HG02571 (cell line): ENCODE data around the gene ASIC2.

Experiments used
- ATAC-seq: cut with Tn5 transposase; IDR thresholded peaks from one replicate; pipeline ENCODE4 v1.9.1; 2021; ENCODE audit warnings: mild to moderate bottlenecking, moderate library complexity; ENCODE audit not compliant: unreplicated experiment

The ASIC2 gene

GRCh38 chr17:33166472-33166871, 126.6 kb downstream of the ASIC2 start:
- no peak for ATAC-seq

GRCh38 chr17:33164169-33164881, 128.8 kb downstream of the ASIC2 start:
- ATAC-seq, result no peak

GRCh38 chr17:33163533-33164168, 129.4 kb downstream of the ASIC2 start:
- ATAC-seq, result no peak

GRCh38 chr17:33154869-33155455, 138.1 kb downstream of the ASIC2 start:
- no peak for ATAC-seq

GRCh38 chr17:33152783-33153182, 140.3 kb downstream of the ASIC2 start:
- no peak for ATAC-seq

GRCh38 chr17:33151565-33151964, 141.5 kb downstream of the ASIC2 start:
- ATAC-seq, result no peak

- ATAC-seq, result no peak
These were observed 147.2 kb downstream of the ASIC2 start for GRCh38 chr17:33145941-33146340.

- ATAC-seq, result no peak
These were observed 148.3 kb downstream of the ASIC2 start for GRCh38 chr17:33144837-33145236.

GRCh38 chr17:33142705-33143299, 150.3 kb downstream of the ASIC2 start:
- ATAC-seq, result no peak

- ATAC-seq, result no peak
These were observed 152.5 kb downstream of the ASIC2 start for GRCh38 chr17:33140413-33141099.

- no peak for ATAC-seq
These were observed 154.5 kb downstream of the ASIC2 start for GRCh38 chr17:33138627-33139026.

- ATAC-seq, result no peak
These were observed 155.7 kb downstream of the ASIC2 start for GRCh38 chr17:33137426-33137825.

- no peak for ATAC-seq
These were observed 157.4 kb downstream of the ASIC2 start for GRCh38 chr17:33135691-33136090.

- no peak for ATAC-seq
These were observed 161.5 kb downstream of the ASIC2 start for GRCh38 chr17:33131620-33132019.

- ATAC-seq, result no peak
These were observed 165.4 kb downstream of the ASIC2 start for GRCh38 chr17:33127706-33128105.

- no peak for ATAC-seq
These were observed 167.0 kb downstream of the ASIC2 start for GRCh38 chr17:33126086-33126485.

GRCh38 chr17:33125552-33125950, 167.5 kb downstream of the ASIC2 start:
- ATAC-seq, result no peak

GRCh38 chr17:33124871-33125551, 168.1 kb downstream of the ASIC2 start:
- ATAC-seq, result no peak

- no peak for ATAC-seq
These were observed 168.9 kb downstream of the ASIC2 start for GRCh38 chr17:33124185-33124584.

GRCh38 chr17:33121756-33122155, 171.3 kb downstream of the ASIC2 start:
- no peak for ATAC-seq

- ATAC-seq, result no peak
These were observed 171.8 kb downstream of the ASIC2 start for GRCh38 chr17:33121272-33121671.
